NAMALWA (cell line): ENCODE measurements around the gene LHFPL3.
"Not testable (repeated sequence)": the region's sequence is repeated elsewhere in the genome, so short reads cannot be mapped to it uniquely, and the experiment has no call there.

Source experiments
- DNase-seq: peaks from one replicate; pipeline ENCODE4 v3.0.0-alpha.2; 2015; ENCODE audit warnings: low spot score

Gene LHFPL3

DNA sequence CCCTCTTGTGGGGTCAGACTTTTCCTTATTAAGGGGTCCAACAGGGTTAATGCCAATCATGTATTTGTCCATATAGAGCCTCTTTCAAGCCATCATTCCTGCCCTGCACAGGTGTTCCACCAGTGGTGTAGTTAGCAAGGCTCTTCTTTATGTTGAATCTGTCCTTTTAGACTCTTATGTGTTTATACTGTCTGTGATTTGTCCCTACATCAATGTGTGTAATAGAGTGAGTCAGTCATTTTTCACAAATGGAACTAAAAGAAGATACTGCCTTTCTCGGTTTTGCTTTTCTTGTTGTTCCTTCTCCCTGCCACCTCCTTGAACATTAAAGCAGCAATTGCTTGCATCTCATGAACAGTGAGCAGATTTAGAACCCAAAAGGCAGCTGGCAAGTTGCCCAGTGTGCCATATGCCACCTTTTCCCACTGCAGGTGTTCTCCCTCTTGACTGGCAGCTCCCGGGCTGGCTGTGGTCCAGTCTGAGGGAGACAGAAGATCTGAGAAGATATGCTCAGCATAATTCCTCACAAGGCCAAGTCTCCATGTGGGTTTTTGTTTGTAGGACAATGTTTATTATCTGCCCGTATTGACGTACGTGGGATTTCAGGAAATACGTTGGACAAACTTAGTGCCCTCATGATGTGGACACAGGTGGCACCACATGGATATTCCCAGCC lies 154.1 kb downstream of the LHFPL3 start:
- no peak for DNase-seq

DNA sequence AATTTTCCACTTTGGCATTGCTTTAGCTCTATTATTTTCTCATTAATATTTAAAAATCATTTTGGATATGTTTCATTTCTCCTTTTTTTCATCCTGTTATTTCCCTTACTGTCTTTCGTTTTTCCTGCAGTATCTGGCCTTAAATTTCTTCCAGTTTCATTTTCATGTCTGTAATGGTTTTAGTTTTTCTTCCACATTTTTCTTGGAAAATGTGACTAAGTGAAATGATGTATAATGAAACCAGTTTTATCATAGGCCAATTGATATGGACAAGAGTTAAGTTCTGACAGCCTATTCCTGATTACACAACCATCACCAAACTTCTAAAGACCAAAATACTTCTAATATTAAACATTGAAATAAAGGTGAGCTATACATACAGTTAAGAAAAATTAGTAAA lies 158.5 kb downstream of the LHFPL3 start:
- no peak for DNase-seq

DNA sequence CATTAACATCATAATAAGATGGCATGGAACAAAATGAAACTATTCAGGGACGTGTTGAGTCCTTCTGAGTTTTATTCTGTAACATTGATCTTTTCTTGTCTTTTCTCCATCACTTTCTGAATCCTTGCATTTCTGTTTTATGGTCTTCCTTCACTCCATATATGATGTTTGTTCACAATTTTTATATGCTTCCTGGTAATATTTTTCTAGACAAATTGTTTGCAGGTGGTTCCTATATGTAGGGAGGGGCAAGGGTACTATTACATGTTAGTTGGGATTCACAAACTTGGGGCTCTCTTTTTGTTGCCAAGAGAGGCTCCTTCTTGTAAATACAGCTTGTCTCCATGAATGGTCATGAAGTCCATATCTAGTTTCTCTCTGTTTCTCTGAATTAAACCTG lies 159.2 kb downstream of the LHFPL3 start:
- no peak for DNase-seq

DNA sequence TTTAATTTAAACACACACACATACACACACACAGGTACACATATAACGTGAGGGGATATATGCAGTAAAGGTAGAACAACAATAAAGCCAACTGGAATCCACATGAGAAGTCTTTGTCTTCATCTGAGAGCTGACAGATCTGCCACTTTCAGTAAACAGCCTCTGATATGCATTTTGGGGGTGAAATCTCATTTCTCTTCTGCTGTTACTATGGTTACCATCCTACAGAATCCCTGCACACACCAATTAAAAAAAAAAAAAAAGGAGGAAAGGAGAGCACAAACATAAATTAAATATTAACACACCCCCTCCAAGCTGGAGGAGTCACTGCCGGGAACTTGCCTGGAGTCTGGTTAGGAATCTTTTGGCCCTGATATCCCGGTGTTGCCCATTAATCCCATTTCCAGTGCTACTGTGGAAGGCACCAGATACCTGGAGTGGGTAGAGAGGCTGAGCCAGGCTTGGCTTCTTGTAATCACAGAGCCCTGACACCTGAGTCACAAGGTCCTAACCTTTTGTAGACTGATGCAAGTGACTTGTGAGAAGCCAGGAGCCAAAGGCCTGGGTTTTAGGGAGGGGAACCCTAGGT lies 169.1 kb downstream of the LHFPL3 start:
- no peak for DNase-seq

DNA sequence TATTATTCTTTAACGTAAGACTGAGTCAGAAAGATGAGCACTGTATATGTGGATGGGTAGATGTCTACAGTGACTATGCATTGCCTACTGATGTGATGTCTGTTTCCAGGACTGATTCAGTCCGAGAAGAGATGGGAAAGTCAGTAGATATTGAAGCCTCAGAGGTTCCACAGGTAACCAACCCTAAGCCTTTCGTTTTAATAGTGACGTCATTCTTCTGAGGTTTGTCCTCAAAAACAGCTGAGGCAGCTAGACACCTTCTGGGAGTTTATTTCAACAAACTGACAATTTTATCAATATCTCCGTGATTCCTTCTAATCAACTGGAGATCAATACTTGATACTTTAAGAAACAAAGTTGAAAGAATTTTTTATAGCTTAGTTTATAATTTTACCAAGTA lies 171.6 kb downstream of the LHFPL3 start:
- DNase-seq: no peak

DNA sequence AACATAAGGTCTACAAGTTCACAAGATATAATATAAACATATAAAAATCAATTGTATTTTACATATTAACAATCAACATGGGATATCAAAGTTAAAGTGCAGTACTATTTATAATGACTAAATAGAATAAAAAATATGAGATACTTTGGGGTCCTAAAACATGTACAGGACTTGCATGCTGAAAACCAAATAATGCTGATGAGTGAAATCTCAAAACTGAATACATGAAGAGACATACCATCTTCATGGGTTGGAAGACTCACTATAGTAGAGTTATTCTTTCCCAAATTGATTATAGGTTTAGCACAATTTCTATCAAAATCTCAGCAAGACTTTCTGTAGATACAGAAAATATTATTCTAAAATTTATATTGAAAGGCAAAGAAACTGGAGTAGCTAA lies 181.5 kb downstream of the LHFPL3 start:
- DNase-seq: no peak

DNA sequence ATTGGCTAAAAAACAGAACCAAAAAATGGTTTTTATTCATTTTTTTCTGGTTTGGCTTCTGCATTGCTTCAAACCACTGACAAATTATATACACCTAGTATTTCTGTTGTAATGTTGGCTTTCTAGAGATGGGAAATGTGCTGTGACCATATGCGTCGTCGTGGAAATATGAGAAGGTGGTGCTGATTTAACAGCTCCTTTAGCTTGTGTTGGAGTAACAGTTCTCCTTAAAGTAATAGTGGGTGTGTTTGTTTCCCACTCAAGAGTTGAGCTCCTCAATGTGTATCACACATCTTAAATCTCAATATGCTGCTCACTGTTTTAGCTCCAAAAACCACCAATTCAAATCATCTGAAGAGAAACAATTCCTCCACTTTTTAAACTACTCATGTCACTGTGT lies 196.4 kb downstream of the LHFPL3 start:
- no peak for DNase-seq

DNA sequence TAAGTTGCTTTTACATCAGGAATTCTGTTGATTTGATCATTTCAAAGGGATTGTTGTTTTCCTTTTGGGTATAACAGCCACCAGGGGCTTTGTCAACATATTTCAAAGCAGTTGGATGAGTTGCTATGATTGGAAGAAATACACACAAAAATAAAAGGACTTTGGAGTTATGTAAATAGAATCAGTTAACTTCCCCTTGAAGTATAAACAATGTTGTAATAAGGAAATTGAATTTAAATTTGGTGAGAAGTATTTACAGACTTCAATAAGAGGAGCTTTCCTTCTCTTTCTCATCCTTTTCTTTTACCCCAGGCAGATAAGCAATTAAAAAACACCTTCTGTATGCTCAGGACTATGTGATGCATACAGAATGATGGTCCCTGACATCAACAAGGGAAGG lies 199.7 kb downstream of the LHFPL3 start:
- DNase-seq: no peak

DNA sequence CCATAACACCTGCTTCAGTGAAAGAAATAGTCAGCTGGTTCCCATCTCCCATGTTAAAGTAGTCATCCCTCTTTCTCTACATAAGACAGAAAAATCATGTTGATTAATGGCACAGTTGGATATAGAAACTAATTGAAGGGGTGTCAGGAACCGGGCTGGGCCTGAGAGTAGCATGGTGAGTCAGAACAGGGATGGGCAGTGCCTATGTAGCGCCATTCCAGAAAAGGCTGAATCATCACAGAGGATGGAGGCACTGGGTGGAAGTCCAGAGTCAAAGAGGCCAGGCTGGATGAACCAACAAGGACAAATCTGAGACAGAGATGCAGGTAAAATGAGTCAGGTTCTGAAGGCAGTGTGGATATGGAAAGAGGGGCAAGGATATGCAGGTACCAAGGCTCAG lies 201.2 kb downstream of the LHFPL3 start:
- DNase-seq: no peak

DNA sequence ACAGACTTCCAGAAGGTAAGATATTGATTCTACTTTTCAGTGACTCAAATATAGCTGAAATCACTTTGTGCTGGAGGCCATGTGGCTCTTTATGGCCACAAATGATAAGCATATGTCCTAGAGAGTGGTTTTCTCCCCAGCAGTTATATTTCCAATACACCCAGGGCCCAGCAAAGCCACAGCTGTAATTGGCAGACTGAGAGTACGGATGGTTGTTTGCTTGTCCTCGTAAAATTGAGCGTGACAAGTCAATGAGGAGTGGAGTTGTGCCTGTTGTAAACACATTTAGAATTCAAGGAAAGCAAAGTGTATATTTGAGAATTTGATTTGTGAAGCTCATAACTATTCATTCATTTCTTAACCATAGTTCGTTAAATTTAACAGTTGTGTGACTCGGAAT lies 201.8 kb downstream of the LHFPL3 start:
- no peak for DNase-seq

DNA sequence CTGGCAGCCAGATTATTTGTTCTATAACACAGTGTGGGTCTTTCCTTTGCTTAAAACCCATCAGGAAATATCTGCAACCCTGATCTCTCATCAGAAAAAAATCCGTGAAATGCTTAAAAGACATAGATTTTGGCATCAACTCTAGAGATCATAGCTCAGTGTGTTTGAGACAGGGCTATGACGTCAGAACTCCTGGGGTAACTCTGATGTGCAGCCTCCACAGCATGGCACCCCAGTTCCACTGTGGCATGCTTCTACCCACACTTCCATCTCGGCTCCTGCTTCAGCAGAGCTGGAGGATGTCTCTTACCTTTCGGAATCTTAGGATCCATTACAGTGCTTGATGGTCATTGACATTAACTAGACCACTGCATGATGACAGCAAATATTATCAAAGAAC lies 205.7 kb downstream of the LHFPL3 start:
- DNase-seq: no peak

DNA sequence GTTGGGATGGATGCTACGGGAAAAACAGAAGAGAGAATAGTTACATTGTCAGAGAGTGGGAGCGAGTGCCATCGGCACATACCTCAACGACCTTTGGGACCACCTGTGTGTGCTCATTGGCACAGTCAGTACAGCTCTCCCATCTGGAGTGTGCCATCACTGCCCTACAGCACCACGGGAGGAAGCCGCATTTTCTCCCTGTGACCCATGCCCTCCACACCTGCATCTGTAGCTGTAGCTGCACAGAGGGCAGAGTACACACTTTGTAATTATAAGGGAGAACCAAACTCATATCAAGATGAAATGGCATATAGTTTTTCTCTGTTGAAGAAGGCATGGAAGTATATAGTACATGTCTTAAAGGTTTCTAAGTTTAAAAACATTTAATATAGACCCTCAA lies 207.4 kb downstream of the LHFPL3 start:
- DNase-seq: no peak

DNA sequence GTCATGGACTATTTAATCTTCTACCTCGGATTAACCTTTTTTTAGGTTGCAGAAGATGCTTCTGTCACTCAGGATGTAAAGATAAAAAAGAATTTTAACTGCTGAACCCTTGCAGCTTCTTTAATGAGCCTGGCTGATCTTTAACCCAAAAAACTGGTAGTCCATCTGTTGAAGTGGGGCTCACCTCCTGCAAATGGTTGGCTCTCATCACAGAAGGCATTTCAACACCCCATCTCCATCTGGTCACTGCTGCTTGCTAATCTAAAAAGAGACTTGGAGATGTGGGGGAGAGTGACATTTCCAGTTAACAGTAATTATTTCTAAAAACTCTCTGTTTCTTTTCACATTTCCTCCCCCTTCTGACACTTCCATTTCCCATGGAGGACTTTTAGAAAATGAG lies 208.6 kb downstream of the LHFPL3 start:
- DNase-seq: no peak

DNA sequence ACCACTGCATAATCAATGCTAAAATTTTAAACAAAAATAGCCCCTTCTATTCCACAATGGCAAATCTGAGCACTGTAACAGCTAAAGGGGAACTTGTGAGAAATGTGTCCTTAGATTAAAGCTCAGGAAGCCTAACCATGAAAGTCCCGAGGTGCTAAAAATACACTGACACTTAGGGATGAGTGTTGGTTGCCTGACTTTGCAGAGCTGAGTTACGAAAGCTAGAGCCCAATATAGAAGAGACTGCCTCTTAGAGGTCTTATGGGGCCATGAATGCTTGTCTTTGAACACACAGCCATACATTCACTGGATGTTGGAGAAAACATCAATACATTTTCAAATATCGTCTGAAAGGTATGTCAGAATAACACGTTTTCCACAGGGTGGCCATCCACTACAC lies 209.7 kb downstream of the LHFPL3 start:
- no peak for DNase-seq

DNA sequence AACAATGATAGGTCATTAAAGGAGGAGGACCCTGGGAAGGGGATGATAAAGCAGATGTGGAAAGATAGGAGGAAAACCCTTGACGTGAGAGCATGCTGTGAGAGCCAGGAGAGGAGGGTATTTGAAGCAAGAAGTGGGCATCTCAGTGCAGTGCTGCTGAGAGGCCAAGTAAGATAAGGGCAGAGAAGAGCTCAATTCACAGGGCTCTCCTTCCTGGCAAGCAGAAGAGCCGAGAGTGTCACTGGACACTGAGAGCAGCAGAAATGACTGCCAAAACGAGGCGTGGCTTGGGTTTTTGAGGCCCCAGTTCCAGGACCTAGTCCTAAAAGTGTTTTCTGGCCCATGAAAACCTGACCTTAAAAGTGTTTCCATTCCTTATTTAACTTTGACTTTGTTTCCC lies 213.5 kb downstream of the LHFPL3 start:
- no peak for DNase-seq

DNA sequence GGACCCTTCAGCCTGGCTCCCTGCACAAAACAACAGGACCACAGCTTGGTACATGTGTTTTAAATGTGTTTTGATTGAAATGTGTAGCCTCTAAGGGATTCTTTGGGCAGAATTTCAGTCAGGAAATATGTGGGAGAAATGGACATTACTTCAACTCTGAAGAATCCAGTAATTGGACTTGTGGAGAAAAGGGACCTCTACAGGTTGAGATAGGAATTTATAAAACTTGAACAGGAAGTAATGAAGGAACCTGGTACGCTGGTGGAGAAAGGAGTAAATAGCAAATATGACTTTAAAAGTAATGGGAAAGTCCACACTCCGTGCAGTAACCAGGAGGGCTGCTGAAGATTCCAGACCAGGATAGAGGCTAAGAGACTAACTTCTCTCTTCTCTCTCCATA lies 220.5 kb downstream of the LHFPL3 start:
- DNase-seq: peak; percentile 33

DNA sequence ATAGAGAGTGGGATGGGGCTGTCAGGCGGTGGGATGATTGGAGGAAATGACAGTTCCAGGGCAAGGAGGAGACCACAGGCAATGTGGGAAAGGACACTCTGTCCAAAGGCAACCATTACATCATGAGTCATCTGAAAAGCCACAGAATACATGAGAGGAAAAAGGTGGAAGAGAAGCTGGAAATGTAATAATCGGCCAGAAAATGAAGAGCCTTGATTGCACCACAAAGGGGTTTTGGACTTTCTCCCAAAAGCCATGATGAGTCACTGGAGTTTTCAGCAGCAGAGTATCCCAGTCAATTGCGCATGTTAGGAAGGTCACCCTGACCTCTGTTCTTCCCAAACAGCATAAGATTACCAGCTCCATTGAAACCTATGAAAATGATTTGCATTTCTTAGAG lies 222.0 kb downstream of the LHFPL3 start:
- DNase-seq: no peak

DNA sequence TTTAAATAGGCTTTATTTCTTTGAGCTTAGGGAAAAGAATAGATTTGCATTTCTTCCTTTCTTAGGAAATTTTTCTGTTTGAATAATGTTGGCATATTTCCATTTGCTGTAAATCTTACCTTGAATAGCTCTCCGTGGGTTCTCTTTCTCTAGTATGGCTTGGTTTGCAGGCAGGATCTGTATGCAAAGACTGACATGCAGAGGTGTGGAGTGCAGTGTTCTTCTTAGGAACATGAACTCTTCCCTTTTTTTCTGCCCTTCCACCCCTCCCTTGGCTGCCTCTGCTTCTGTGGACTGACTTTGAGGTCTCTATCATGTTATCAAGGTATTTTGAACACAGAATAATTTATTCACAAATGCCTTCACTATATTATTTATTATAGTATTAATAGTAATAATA lies 222.8 kb downstream of the LHFPL3 start:
- DNase-seq: no peak

DNA sequence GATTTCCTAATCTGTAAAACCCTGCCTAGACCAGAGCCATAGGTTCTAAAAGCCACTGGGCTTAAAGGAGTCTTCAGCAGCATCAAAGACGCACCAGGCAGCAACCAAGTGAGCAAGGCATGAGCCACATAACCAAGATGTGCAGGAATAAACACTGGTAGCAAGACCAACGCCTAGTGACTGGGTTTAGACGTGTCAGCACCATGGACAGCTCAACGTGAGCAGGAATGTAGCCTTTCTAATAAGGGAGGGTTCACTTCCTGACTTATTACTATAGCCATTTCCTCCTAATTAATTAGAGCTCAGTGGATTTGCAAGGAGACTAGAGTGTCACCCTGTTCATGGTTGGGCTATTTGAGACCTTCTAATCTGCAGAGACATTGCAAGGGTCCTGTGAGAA lies 223.7 kb downstream of the LHFPL3 start:
- peak; percentile 56 for DNase-seq

DNA sequence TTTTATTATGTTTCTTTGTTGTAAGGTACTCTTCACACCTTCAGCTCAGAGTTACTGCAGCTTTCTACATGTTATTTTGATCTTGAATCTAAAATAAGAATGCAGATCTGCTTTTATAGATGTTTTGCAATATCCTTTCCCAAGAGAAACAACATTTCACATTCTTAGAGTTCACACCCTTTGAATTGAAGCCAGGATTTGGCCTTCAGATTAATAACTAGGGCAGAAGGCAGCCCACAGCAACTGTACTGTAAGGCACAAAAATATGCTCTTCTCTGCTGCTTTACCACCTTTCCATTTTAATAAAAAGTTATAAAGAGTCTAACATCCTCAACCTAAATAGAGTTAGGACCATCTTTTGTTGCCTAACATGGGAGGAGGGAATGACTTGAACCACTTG lies 224.7 kb downstream of the LHFPL3 start:
- DNase-seq: no peak

DNA sequence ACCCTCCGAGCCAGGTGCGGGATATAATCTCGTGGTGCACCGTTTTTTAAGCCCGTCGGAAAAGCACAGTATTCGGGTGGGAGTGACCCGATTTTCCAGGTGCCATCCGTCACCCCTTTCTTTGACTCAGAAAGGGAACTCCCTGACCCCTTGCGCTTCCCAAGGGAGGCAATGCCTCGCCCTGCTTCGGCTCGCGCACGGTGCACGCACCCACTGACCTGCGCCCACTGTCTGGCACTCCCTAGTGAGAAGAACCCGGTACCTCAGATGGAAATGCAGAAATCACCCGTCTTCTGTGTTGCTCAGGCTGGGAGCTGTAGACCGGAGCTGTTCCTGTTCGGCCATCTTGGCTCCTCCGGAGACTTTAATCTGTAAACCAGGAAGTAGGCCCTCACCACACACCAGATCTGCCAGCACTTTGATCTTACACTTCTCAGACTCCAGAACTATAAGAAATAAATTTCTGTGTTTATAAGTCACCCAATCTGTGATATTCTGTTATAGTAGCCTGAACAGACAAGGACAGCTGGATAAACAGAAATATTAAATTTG lies 235.0 kb downstream of the LHFPL3 start:
- not testable (repeated sequence) for DNase-seq

DNA sequence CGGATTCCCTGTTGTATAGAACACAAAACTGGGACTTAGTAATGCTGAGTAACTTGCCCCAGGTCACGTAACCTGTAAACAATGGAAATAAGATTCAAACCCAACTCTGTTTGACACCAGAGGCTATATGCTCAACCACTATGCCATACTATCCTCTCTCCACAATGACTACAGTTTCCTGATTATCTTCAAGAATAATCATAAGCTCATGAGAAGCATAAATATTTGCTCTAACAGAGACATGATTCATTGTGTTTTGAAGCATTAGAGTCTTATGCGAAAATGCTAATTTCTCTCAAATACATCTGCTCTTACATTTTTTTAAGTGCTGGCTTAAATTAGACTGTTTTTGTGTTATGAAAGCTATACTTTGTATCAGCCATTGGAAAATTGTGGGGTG lies 241.3 kb downstream of the LHFPL3 start:
- DNase-seq: no peak

DNA sequence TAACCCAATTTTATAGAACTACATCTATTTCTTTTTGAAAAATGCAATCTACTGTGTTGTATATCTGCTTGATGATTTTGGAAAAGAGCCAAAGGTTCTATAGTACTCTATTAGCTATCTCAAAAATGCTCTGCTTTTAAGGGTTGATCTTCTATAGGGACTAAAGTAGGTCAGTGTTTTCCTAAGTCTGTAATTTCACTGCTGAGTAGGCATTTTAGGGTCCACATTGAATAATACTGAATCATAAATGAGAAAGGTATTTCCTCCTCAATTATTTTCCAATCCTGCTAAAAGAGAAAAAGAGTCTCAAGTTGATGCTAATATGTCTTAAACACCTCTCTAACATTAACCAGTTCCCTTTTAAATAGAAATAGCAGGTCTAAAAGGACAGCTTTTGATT lies 244.2 kb downstream of the LHFPL3 start:
- DNase-seq: no peak

DNA sequence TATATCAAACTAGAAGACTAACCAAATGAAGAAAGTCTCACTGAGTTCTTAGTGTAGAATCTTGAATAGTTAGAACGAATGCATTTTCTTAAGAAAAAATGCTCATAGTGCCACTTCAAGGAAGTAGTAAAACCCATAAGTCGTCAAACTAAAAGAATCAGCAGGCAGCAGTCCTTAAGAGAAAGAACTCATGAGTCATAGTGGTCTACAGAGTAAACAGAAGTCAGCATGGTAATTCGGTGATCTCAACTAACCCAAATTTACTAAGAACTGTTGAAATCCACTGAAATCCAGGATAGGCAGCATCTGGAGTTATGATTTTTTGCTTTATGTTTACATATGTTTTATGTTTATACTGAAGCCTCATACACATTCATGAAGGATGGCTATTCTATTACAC lies 256.2 kb downstream of the LHFPL3 start:
- DNase-seq: no peak
